ENCODE measurements around the gene ADAM8.

- no peak for TF ChIP-seq CTCF (IDR thresholded peaks at IDR 0.05)
- no peak for TF ChIP-seq POLR2A (IDR thresholded peaks at IDR 0.05)
- no peak for TF ChIP-seq POLR2AphosphoS5 (IDR thresholded peaks at IDR 0.05)
- TF ChIP-seq EP300 (IDR thresholded peaks at IDR 0.05) = no peak
Measured at GRCh38 chr10:133236401-133237240, 40.0 kb downstream of the ADAM8 start.
